ENCODE measurements around the gene CHST11.

The CHST11 gene

GRCh38 chr12:104456417-104456949 is at the start of gene CHST11:
TSS of gene CHST11 (plus strand) at chr12:104456948.
- peak; percentile 92 to 96 (median 94) for DNase-seq

DNA sequence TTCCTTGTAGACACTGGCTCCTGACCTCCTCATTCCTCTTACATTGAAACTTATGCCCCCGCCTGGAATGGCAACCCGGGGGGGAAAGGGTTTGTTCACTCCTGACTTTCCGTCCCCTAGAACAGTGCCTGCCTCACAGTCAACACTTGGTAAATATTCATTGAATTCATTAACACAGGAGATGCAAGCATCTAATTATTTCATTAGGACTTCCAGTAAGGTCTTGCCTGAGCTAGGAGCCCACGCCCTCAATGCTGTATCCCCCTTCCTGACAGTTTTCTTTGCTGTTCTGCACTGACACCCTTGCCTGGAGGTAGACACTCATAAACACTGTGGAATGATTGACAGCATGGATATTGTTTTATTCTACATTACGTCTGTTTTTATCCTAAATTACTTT is 49.3 kb upstream of the CHST11 start:
- DNase-seq = no peak

DNA sequence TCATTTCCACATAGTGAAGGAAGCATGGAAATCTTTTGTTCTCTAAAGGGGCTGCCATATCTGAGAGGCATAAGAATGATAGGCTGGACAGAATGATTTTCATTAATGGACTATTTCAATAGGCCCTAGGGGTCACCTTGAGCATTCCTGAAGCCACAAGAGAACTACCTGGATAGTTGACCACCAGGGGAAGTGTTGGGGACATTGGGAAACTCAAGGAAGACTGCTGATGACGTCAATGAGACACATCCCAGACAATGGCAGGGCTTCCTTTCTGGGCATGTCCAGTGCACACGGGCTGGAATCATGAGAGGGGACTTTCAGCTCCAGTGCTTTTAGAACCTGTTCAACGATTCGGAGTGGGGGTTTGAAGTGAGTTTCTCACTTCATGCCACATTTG is 48.8 kb upstream of the CHST11 start:
- no peak for DNase-seq

GRCh38 chr12:104410326-104410725 is 46.4 kb upstream of the CHST11 start:
- no peak for DNase-seq

DNA sequence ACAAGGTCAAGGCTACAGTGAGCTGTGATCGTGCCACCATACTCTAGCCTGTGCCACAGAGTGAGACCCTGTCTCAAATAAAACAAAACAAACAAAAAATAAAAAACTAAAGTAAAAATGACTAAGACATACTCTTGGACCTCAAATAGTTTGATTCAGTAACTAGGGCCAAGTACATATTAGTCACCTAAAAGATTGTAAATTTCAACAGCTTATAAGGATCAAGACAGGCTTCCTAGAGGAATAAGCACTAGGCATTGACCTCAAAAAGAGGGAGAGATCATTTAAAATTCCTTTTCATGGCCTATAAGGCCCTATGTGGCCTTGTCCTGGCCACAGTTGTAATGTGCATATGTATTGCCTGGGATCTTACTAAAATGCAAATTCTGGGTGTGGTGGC is 46.0 kb upstream of the CHST11 start:
- no peak for DNase-seq

DNA sequence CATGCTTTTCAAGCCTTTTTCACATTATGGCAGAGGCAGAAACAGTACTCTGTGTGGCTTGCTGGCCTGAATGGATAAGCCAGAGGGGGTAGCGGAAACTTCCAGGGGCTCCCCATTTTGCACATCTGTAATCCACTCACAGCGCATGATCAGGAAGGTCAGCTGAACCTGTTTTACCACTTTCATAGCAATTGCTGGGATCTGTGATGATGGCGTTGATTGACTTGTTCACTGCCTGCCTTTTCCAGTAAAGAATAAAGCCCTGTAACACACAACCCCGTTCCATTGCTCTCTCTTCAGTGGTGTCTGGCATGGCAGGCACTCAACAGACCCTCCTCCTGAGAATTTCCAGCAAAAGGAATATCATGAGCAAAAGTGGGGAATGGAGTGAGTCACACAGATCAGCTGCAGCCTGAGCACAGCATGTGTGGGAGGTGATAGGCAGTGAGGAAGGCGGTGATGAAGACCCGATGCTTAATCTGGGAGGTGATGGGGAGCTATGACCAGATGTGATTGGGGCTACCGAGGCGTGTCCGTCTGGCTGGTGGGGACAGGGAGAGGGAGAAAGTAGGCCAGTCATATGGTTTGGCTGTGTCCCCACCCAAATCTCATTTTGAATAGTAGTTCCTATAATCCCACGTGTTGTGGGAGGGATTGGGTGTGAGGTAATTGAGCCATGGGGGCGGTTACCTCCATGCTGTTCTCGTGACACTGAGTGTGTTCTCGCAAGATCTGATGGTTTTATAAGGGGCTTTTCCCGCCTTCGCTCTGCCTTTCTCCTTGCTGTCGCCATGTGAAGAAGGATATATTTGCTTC is 44.7 kb upstream of the CHST11 start:
- peak; percentile 41 to 75 (median 52) for DNase-seq

DNA sequence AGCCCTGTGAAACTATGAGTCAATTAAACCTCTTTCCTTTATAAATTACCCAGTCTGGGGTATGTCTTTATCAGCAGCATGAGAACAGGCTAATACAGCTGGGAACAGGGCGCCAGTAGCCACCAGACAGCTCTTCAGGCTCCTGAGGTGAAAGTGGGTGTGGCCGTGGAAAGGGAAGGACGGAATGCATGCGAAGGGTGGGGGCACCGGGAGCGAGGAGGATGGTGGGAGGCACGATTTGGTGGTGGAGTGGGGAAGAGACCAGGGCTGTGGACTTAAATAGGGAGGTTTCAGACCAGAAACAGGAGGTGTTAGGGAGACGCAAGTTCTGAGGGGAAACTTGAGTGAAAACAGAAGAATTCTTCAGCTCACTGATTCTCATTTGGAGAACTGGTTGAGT is 44.1 kb upstream of the CHST11 start:
- no peak for DNase-seq

GRCh38 chr12:104413330-104413729 is 43.4 kb upstream of the CHST11 start:
- no peak for DNase-seq

- DNase-seq = no peak
These were observed 42.0 kb upstream of the CHST11 start for GRCh38 chr12:104414581-104415341.

DNA sequence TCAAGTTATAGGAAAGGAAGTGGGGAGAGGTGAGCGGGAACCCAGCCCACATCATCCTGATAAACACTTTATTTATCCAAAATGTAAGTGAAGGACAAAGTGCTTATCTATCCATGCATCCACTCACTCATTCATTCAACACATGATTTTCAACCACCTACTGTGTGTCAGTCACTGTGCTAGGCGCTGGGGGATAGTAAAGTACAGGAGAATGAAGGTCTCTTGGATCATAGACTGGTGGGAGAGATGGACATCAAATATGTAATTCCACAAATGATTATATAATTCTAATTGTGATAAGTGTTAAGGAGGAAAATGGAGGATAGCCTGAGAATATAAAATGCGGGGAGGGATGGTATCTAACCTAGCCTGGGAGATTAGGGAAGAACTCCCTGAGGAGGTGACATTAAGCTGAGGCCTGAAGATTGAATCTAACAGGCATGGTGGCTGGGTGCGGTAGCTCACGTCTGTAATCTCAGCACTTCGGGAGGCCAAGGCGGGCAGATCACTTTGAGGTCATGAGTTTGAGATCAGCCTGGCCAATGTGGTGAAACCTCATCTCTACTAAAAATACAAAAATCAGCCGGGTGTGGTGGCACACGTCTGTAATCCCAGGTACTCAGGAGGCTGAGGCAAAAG is 41.3 kb upstream of the CHST11 start:
- DNase-seq = no peak

DNA sequence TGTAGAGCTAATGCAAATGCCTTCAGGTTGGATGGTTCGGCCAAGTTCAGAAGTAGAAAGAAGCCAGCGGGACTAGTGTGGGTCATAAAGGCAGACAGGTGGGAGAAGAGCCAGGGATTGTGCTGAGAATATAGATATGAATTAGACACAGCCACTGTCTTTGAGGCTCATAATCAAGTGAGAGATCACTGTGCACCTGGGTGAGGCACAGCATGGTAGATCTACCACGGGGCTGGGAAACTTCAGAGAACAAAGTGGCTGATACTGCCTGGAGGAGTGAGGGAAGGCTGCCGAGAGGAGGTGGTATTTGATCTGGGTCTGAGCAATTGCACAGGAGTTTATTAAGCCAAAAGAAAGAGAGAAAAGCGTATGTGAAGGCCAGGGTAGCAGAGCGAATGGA is 40.6 kb upstream of the CHST11 start:
- no peak for DNase-seq

GRCh38 chr12:104416585-104416984 is 40.2 kb upstream of the CHST11 start:
- DNase-seq = no peak

GRCh38 chr12:104419717-104420116 is 37.0 kb upstream of the CHST11 start:
- no peak for DNase-seq

- no peak for DNase-seq
These were observed 35.9 kb upstream of the CHST11 start for GRCh38 chr12:104420868-104421267.

- DNase-seq = no peak
These were observed 35.4 kb upstream of the CHST11 start for GRCh38 chr12:104421343-104421742.

DNA sequence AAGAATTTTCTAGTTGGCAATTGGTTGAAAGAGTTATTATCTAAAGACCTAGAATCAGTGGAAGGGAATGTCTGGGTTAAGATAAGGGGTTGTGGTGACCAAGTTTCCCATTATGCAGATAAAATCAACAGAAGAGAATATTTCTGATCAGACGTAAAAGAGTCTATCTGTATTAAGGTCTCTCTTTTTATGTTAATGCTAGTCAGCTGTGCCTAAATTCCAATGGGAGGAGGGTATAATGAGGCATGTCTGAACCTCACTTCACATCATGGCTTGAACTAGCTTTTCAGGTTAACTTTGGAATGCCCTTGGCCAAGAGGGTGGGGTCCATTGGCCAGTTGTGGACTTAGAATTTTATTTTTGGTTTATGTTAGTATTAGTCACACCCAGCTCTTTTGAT is 34.3 kb upstream of the CHST11 start:
- DNase-seq = no peak

DNA sequence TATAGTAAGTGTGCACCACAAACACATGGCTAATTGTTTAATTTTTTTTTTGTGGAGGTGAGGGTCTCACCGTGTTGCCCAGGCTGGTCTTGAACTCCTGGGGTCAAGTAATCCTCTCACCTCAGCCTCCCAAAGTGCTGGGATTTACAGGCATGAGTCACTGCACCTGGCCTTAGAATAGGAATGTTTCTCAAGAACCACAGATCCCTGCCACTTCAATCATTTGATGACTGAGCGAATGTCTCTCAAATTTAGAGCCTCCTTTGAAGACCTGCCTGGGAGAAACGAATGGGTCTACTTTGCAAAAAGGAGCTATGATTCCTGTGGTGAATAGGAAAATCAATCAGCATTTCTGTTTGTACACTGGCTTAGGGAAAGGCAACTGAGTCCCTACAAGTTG is 33.5 kb upstream of the CHST11 start:
- no peak for DNase-seq

GRCh38 chr12:104423809-104424208 is 32.9 kb upstream of the CHST11 start:
- no peak for DNase-seq

DNA sequence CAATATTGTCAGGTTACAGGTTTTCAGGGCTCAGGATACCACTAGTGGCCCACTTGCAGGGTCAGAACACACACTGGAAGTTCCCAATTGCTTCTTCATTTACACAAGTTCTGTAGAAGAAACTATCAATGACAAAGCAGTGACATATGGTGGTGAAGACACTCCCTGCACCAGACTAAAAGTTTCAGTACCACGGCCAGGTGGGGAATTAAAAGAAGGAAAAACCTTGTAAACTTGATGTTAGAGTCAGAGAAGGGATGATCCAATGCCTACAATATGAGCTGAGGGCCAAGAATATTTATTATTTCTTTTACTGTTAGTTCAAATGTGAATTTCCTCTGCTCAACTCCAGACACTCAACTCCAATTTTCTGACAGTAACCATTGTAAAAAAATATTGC is 31.8 kb upstream of the CHST11 start:
- DNase-seq = no peak

- DNase-seq = no peak
These were observed 31.1 kb upstream of the CHST11 start for GRCh38 chr12:104425614-104426013.

DNA sequence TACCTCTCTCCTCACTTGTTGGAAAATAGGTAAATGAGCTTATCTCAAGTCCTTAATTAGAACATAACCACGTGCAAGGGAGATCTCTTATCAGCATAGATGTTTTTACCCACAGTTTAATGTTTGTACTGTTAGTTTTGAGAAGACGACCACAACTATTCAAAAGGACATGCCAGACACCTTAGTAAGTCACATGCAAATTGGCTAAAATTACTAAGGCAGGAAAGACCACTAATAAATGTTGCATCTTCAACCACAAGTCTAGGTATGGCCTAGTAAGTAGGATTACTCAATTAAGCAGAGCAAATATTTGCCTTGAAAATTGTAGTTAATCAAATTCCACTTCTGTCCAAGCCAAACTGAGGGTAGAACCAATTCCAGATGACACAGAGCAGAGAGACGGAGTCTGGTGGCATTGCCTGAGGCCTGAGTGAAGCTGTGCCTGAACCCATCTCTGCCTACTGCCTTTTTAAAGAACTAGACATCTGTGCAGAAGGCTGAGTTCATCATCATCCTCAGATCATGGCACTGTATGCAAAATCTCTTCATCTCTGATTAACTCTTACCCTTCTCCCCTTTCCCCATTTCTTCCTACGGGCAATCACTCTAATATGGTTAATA is 29.7 kb upstream of the CHST11 start:
- DNase-seq = no peak

- DNase-seq = no peak
These were observed 29.2 kb upstream of the CHST11 start for GRCh38 chr12:104427547-104427938.

DNA sequence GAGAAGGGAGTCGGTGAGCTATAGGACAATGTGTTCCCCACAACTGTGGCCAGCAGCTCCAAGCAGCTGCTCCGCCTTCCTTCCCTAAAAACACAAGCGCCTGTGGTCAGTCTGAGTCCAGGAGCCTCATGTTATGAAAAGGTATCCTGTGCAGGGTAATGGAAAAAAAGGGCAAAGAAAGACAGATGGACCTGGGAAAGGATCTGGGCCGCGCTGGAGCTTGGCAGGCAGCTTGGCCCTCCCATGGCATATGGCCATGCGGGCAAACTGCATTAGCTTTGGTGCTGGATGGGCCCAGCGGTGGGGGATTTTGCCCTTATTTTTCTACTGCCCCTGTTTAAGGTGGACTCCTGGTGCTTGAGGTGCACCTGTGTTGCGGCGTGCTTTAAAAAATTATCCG is 23.7 kb upstream of the CHST11 start:
- DNase-seq = no peak
